HEK293T (cell line): ENCODE measurements around the gene ATG14.

Source experiments
- ARNT ChIP-seq: fragments of 450-650 bp; IDR thresholded peaks from 2 replicates; pipeline ENCODE4 v1.6.1; 2017; ENCODE audit warnings: mild to moderate bottlenecking
- ELF4 ChIP-seq: fragments of 450-650 bp; IDR thresholded peaks from 2 replicates; pipeline ENCODE4 v1.6.1; 2017; ENCODE audit warnings: antibody characterized with exemption
- FOXK2 ChIP-seq: fragments of 450-650 bp; IDR thresholded peaks from 2 replicates; pipeline ENCODE4 v1.6.1; 2016; ENCODE audit warnings: mild to moderate bottlenecking
- FOXM1 ChIP-seq: fragments of 450-650 bp; IDR thresholded peaks from 2 replicates; pipeline ENCODE4 v1.6.1; 2017; ENCODE audit warnings: mild to moderate bottlenecking, borderline replicate concordance
- NFRKB ChIP-seq: fragments of 450-650 bp; IDR thresholded peaks from 2 replicates; pipeline ENCODE4 v1.6.1; 2016; ENCODE audit warnings: mild to moderate bottlenecking, moderate library complexity
- PKNOX1 ChIP-seq: fragments of 450-650 bp; IDR thresholded peaks from 2 replicates; pipeline ENCODE4 v1.6.1; 2016
- SUZ12 ChIP-seq: fragments of 450-650 bp; IDR thresholded peaks from 2 replicates; pipeline ENCODE4 v1.6.1; 2016; ENCODE audit warnings: mild to moderate bottlenecking
- TARDBP ChIP-seq: fragments of 450-650 bp; IDR thresholded peaks from 2 replicates; pipeline ENCODE4 v1.6.1; 2016

DNA sequence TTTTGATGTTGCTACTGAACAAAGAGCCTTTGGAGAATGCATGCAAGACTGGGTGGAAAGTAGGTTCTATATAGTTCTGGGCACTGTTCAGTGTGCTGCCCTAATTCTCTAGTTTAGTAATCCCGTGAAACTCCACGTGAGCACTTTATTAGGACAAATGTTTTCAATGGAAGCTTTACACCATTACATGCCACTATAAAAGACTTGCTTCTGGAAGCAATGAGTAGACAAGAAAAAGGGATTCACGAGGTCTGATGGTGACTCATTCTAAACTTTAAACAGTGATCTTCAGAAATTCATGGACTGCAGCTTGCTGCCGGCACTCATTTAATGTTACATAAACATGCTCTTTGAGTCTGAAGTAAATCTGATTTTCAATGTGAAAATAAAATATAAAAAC, 22.3 kb downstream of the ATG14 start:
- TF ChIP-seq SUZ12 (no peak), FOXM1 (no peak), FOXK2 (no peak), ARNT (no peak), PKNOX1 (no peak), TARDBP (no peak), ELF4 (no peak), NFRKB (no peak)
